Activated CD4-positive, CD25-positive, alpha-beta regulatory T cell (primary cell): Measurements from ENCODE around the gene KNCN.

Experiments
- DNase-seq, 4 experiments: peaks; one replicate each; lab custom pipeline; 2025; lab: John Stamatoyannopoulos, UW

KNCN gene

DNA sequence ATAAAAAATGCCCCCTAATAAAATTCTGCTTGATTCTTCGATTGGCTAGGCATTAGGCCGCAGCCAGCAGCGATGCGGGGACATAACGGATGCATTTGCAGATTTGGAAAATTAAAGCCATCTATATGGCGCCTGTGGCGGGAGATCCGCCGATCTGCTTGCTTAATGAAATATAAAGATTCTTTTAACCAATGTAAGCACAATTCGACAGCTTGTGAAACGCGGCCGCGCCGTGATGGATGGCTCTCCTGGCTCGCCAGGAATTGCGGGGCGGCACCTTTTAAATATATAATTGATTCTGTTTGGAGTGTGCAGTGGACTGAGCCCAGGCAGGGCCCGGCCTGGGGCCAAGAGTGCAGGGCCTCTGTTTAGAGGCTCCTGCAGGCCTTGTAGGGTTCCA, 53.8 kb downstream of the KNCN start:
- no peak for DNase-seq

DNA sequence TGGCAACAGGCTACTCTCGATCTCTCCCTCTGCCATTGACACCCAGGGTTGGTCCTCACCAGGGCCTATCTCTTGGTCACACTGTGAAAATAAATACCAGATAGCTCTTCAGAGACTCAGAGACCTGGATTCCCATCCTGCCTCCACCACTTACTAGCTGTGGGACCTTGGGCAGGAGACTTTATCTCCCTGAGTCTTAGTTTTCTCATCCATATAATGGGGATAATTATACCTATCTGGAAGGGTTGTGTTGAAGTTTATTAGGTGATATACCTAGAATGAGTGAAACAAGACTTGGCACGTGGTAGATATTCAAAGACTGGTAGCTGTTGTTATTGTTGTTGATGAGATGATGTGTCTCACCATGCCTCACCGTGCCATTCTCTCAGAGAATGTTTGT, 54.4 kb downstream of the KNCN start:
- no peak for DNase-seq

DNA sequence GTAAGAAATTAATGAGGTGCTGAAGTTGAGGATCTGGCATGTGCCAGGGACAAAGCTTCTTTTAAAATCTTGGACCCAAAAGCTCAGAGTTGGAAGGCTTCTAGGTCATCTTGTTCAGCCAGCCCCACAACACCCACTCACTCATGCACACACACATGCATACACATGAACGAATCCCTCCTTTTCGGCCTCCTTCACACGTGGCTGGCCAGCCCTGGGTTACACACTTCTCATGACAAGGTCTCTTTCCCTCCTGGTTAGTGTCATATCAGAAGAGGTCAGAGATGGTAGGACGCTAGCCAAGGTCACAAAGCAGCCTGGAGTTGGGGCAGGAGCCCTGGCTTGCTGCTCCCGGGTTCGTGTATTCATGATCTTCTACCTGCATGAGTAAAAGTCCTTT, 54.9 kb downstream of the KNCN start:
- no peak for DNase-seq

DNA sequence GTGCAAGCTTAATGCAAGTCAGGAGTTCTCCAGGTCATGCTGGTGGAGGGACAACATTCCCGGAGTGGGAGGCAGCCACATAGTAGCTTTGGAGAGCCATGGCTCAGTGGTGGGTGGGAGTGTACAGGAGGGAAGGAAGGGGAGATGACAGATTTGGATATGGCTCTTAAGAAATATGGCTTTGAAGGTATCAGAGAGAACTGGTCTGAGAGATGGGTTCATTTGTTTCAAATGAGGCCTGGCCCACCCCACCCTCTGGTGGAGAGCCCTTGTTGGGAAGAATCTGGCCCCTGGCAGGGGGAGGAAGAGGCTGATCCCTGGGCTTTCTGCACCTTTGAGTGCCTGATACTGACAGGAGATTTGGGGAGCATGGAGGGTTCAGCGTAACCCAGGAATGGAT, 55.7 kb downstream of the KNCN start:
- DNase-seq, result no peak
